Panc1 (cell line): ENCODE data around the gene MLYCD. TPM values are rescaled to one million over a fixed set of nuclear protein-coding genes. Genes with fewer than 3 reads are reported as not detected.

Experiments
- ATAC-seq: fragments of 200-7000 bp; cut with Tn5 transposase; 2 replicates; pipeline ENCODE4 v1.9.1; 2020; ENCODE audit warnings: mild to moderate bottlenecking, moderate library complexity
- BruUV-seq: library from RNA; stranded (reverse); fragments of 400-500 nt; replicated peaks from 2 replicates; lab custom pipeline; 2021; lab: Mats Ljungman, UMichigan
- CTCF ChIA-PET: fragments of 300-600 bp; sonication (Branson Sonifier 250); formaldehyde crosslinking; loops from one replicate; lab custom pipeline; 2022; ENCODE audit warnings: antibody characterized with exemption; lab: Charles Lee
- POLR2A ChIA-PET: fragments of 300-600 bp; sonication (Branson Sonifier 250); formaldehyde crosslinking; loops from one replicate; lab custom pipeline; 2022; ENCODE audit warnings: antibody characterized with exemption; lab: Charles Lee
- DNase-seq: peaks from one replicate; pipeline ENCODE4 v3.0.0-alpha.2; 2010; ENCODE audit warnings: low read depth, low spot score
- H3K27ac ChIP-seq: 2 replicates; pipeline ENCODE4 v1.5.1; 2011; ENCODE audit warnings: mild to moderate bottlenecking, low read length, inconsistent platforms
- H3K27me3 ChIP-seq: fragments of 200-500 bp; sonication (Bioruptor generic); 2 replicates; pipeline ENCODE4 v1.6.0; 2014; ENCODE audit warnings: low read length, inconsistent platforms; ENCODE audit not compliant: control insufficient read depth, insufficient read depth
- H3K36me3 ChIP-seq: fragments of 200-500 bp; sonication (Bioruptor generic); 2 replicates; pipeline ENCODE4 v1.5.1; 2014; ENCODE audit warnings: inconsistent platforms, mild to moderate bottlenecking, low read length, moderate library complexity; ENCODE audit not compliant: control insufficient read depth, insufficient read depth
- H3K4me1 ChIP-seq: 2 replicates; pipeline ENCODE4 v1.5.1; 2011; ENCODE audit warnings: inconsistent platforms, mild to moderate bottlenecking, low read length, moderate library complexity; ENCODE audit not compliant: control insufficient read depth, insufficient read depth
- H3K4me3 ChIP-seq, 2 experiments: 2 replicates each; pipeline ENCODE4 v1.5.1; 2011 to 2012; ENCODE audit warnings: low read depth in 2 of 2, low read length in 2 of 2, mild to moderate bottlenecking in 2 of 2, inconsistent platforms in 1 of 2, moderate library complexity in 1 of 2
- H3K9me3 ChIP-seq: fragments of 200-500 bp; sonication (Bioruptor generic); 2 replicates; pipeline ENCODE4 v1.5.1; 2014; ENCODE audit warnings: low read depth, mild to moderate bottlenecking, inconsistent platforms, low read length, moderate library complexity; ENCODE audit not compliant: control insufficient read depth, insufficient read depth
- POLR2AphosphoS5 ChIP-seq: IDR thresholded peaks from 2 replicates; pipeline ENCODE4 v1.6.1; 2012; ENCODE audit warnings: mild to moderate bottlenecking, low read depth, low read length, moderate library complexity
- SIN3A ChIP-seq: IDR thresholded peaks from 2 replicates; pipeline ENCODE4 v1.6.1; 2012; ENCODE audit warnings: low read depth, mild to moderate bottlenecking, low read length, moderate library complexity, borderline replicate concordance; ENCODE audit not compliant: insufficient read depth
- TCF7L2 ChIP-seq: IDR thresholded peaks from 2 replicates; pipeline ENCODE4 v1.6.1; 2011; ENCODE audit warnings: mild to moderate bottlenecking, low read depth, low read length, inconsistent platforms
- in situ Hi-C: cut with HindIII; loops from 2 replicates; pipeline ENCODE4 v1.10.0; 2016; ENCODE audit warnings: low sequenced_read_pairs, low pct_unique_long_range_greater_than_20kb
- intact Hi-C: fragments of 100-400 bp; cut with micrococcal nuclease; formaldehyde crosslinking; loops from one replicate; pipeline ENCODE4 v1.10.0; 2022; ENCODE audit not compliant: unreplicated experiment
- total RNA-seq: library from RNA; stranded (reverse); gene quantifications from one replicate; pipeline ENCODE4 v1.2.1, GENCODE V29; 2021; ENCODE audit not compliant: unreplicated experiment
- TF ChIP-seq, protein P1 (sequence below), 2 experiments: IDR thresholded peaks; 2 replicates each; pipeline ENCODE4 v1.6.1; 2011 to 2012; ENCODE audit warnings: low read depth in 2 of 2, control low read depth in 1 of 2, low read length in 1 of 2, mild to moderate bottlenecking in 1 of 2, moderate library complexity in 1 of 2; ENCODE audit not compliant: insufficient read depth in 1 of 2
- TF ChIP-seq, protein P2 (sequence below): fragments of 450-650 bp; IDR thresholded peaks from 2 replicates; pipeline ENCODE4 v1.5.1; 2017; ENCODE audit warnings: mild to moderate bottlenecking

MLYCD gene
- total RNA-seq, 1 experiment from 2014 or later: 2.2 TPM

- Histone ChIP-seq H3K4me3 (no peak overlapping the region), H3K27me3 (no peaks in the 10 kb centered on the region), H3K27ac (no peak overlapping the region), H3K36me3 (no peaks in the 10 kb centered on the region), H3K9me3 (no peaks in the 10 kb centered on the region), H3K4me1 (no peaks in the 10 kb centered on the region)
- ATAC-seq (no peak), DNase-seq (no peak)
- no TSS peak for BruUV-seq
- in situ Hi-C loops (no loop called here), intact Hi-C loops (no loop called here)
- TF ChIP-seq, protein P1, sequence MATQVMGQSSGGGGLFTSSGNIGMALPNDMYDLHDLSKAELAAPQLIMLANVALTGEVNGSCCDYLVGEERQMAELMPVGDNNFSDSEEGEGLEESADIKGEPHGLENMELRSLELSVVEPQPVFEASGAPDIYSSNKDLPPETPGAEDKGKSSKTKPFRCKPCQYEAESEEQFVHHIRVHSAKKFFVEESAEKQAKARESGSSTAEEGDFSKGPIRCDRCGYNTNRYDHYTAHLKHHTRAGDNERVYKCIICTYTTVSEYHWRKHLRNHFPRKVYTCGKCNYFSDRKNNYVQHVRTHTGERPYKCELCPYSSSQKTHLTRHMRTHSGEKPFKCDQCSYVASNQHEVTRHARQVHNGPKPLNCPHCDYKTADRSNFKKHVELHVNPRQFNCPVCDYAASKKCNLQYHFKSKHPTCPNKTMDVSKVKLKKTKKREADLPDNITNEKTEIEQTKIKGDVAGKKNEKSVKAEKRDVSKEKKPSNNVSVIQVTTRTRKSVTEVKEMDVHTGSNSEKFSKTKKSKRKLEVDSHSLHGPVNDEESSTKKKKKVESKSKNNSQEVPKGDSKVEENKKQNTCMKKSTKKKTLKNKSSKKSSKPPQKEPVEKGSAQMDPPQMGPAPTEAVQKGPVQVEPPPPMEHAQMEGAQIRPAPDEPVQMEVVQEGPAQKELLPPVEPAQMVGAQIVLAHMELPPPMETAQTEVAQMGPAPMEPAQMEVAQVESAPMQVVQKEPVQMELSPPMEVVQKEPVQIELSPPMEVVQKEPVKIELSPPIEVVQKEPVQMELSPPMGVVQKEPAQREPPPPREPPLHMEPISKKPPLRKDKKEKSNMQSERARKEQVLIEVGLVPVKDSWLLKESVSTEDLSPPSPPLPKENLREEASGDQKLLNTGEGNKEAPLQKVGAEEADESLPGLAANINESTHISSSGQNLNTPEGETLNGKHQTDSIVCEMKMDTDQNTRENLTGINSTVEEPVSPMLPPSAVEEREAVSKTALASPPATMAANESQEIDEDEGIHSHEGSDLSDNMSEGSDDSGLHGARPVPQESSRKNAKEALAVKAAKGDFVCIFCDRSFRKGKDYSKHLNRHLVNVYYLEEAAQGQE (IDR thresholded peaks at IDR 0.05; ENCODE audit: insufficient read depth in 1 of 2, low read depth in 2 of 2, low read length in 1 of 2): no peak
- TF ChIP-seq, protein P2, sequence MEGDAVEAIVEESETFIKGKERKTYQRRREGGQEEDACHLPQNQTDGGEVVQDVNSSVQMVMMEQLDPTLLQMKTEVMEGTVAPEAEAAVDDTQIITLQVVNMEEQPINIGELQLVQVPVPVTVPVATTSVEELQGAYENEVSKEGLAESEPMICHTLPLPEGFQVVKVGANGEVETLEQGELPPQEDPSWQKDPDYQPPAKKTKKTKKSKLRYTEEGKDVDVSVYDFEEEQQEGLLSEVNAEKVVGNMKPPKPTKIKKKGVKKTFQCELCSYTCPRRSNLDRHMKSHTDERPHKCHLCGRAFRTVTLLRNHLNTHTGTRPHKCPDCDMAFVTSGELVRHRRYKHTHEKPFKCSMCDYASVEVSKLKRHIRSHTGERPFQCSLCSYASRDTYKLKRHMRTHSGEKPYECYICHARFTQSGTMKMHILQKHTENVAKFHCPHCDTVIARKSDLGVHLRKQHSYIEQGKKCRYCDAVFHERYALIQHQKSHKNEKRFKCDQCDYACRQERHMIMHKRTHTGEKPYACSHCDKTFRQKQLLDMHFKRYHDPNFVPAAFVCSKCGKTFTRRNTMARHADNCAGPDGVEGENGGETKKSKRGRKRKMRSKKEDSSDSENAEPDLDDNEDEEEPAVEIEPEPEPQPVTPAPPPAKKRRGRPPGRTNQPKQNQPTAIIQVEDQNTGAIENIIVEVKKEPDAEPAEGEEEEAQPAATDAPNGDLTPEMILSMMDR: no peak
- TF ChIP-seq POLR2AphosphoS5 (no peak), SIN3A (no peak), TCF7L2 (no peak)
- ChIA-PET CTCF (no interaction called here), POLR2A (no interaction called here)
These were observed 44.0 kb downstream of the MLYCD start for GRCh38 chr16:83942815-83943515.

DNA sequence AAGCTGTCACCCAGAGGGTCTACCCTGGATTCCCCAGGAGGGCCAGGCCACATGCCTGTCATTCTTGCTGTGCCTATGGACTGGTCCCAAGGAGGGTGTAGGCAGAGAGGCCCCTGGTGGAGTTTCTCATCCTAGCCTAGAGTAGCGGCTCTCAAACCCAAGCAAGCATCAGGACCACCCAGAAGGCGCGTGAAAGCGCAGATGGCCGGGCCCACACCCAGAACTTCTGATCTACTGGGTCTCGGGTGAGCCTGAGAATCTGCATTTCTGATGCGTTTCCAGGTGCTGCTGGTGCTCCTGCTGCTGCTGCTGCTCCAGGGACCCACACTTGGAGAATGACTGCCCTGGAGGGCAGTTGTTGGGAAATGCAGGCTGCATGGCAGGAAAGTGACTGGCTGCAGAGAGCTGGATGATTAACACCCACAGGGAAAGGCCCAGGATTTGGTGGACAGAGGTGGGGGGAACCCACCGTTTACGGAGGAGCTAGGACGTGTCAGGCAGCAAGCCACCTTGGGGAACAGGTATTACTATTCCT, 44.7 kb downstream of the MLYCD start:
- ChIA-PET POLR2A (no interaction called here), CTCF (interaction anchor here (0.7 kb wide), 1 partner anchor 11 kb away, joined by 3 read pairs; no protein-coding TSS in a partner anchor)
- TF ChIP-seq, protein P2: no peak
- TF ChIP-seq SIN3A (no peak), TCF7L2 (no peak), POLR2AphosphoS5 (no peak)
- TF ChIP-seq, protein P1 (IDR thresholded peaks at IDR 0.05; ENCODE audit: insufficient read depth in 1 of 2, low read depth in 2 of 2, low read length in 1 of 2): no peak
- ATAC-seq (no peak), DNase-seq (no peak)
- Histone ChIP-seq H3K27ac (no peak overlapping the region), H3K4me3 (no peak overlapping the region), H3K36me3 (no peaks in the 10 kb centered on the region), H3K27me3 (no peaks in the 10 kb centered on the region), H3K4me1 (no peaks in the 10 kb centered on the region), H3K9me3 (no peaks in the 10 kb centered on the region)
- in situ Hi-C loops: no loop called here
- intact Hi-C loops: no loop called here
- no TSS peak for BruUV-seq
